K562 (cell line): ENCODE data around the gene SMG5. TPM values are rescaled to one million over a fixed set of nuclear protein-coding genes. Genes with fewer than 3 reads are reported as not detected.

ENCODE experiments used
- ATAC-seq: fragments of 200-7000 bp; cut with Tn5 transposase; 3 replicates; pipeline ENCODE4 v1.9.1; 2020; ENCODE audit warnings: moderate library complexity
- BruUV-seq: library from RNA; stranded (reverse); fragments of 400-500 nt; replicated peaks from 2 replicates; lab custom pipeline; 2021; lab: Mats Ljungman, UMichigan
- CTCF ChIA-PET: fragments of 300-600 bp; formaldehyde crosslinking; extraction: SDS; loops from one replicate; lab custom pipeline; 2021; ENCODE audit warnings: low intra/inter-chr PET ratio; lab: Yijun Ruan, JAX
- POLR2A ChIA-PET: fragments of 300-600, 350-650 bp; sonication (Branson Sonifier 250); formaldehyde crosslinking; extraction: SDS; loops from one replicate; lab custom pipeline; 2021; ENCODE audit warnings: antibody characterized with exemption, inconsistent platforms; lab: Yijun Ruan, JAX
- DNase-seq, 4 experiments: peaks; one replicate each; pipeline versions ENCODE4 v3.0.0 to v3.0.0-alpha.2; 2011 to 2018; ENCODE audit warnings: low spot score in 3 of 4, mixed read lengths in 3 of 4; ENCODE audit errors: extremely low read depth in 1 of 4
- FAIRE-seq: peaks from 2 replicates; lab custom pipeline; 2011; peaks lifted over from hg19 to GRCh38; lab: Jason Lieb, UNC
- H2AFZ ChIP-seq: 2 replicates; pipeline ENCODE4 v1.6.0; 2011; ENCODE audit warnings: low read depth, low read length, control low read depth, inconsistent platforms
- H3K27ac ChIP-seq: fragments of 200-600 bp; 3 replicates; pipeline ENCODE4 v1.8.0; 2011; ENCODE audit warnings: low read depth, mild to moderate bottlenecking, control low read depth, inconsistent platforms, low read length, moderate library complexity, mixed read lengths; ENCODE audit errors: extremely low read depth
- H3K27me3 ChIP-seq, 2 experiments: fragments of 300-600 bp in 1 of 2; 2 replicates in 1 of 2; 3 replicates in 1 of 2; pipeline versions ENCODE4 v1.6.0 to v1.8.0; 2011; ENCODE audit warnings: inconsistent platforms in 2 of 2, low read length in 2 of 2, mild to moderate bottlenecking in 1 of 2, mixed read lengths in 1 of 2, moderate library complexity in 1 of 2; ENCODE audit not compliant: control insufficient read depth in 2 of 2, insufficient read depth in 2 of 2
- H3K36me3 ChIP-seq: fragments of 300-600 bp; 3 replicates; pipeline ENCODE4 v1.8.0; 2011; ENCODE audit warnings: mild to moderate bottlenecking, low read length, inconsistent platforms; ENCODE audit not compliant: control insufficient read depth, insufficient read depth
- H3K4me1 ChIP-seq, 2 experiments: fragments of 200-600 bp in 1 of 2; replicated peaks in 1 of 2; 2 replicates in 1 of 2; 3 replicates in 1 of 2; pipeline versions ENCODE4 v1.5.1 to v1.8.0; 2011; ENCODE audit warnings: inconsistent platforms in 2 of 2, low read length in 2 of 2, mild to moderate bottlenecking in 1 of 2, mixed read lengths in 1 of 2, moderate library complexity in 1 of 2; ENCODE audit not compliant: control insufficient read depth in 2 of 2, insufficient read depth in 2 of 2
- H3K4me2 ChIP-seq: 2 replicates; pipeline ENCODE4 v1.6.1; 2011; ENCODE audit warnings: low read length, control low read depth, inconsistent platforms, mixed read lengths; ENCODE audit not compliant: insufficient read depth
- H3K4me3 ChIP-seq: fragments of 200-600 bp; sonication (generic), shearing (Covaris generic); 2 replicates; pipeline ENCODE4 v1.5.1; 2016; ENCODE audit warnings: control low read depth, inconsistent platforms
- H3K79me2 ChIP-seq: fragments of 200-600 bp; 3 replicates; pipeline ENCODE4 v1.8.0; 2011; ENCODE audit warnings: low read length, inconsistent platforms; ENCODE audit not compliant: control insufficient read depth, insufficient read depth
- H3K9ac ChIP-seq, 2 experiments: 2 replicates each; pipeline versions ENCODE4 v1.6.0 to v1.6.1; 2011; ENCODE audit warnings: low read depth in 2 of 2, low read length in 2 of 2, control low read depth in 1 of 2, inconsistent platforms in 1 of 2, mild to moderate bottlenecking in 1 of 2, mixed read lengths in 1 of 2; ENCODE audit not compliant: insufficient read depth in 1 of 2
- H3K9me1 ChIP-seq: one replicate; pipeline ENCODE4 v1.6.0; 2011; ENCODE audit warnings: inconsistent platforms, mild to moderate bottlenecking, low read length, moderate library complexity; ENCODE audit not compliant: control insufficient read depth, insufficient read depth
- H3K9me3 ChIP-seq: replicated peaks from 2 replicates; pipeline ENCODE4 v1.5.1; 2011; ENCODE audit warnings: low read depth, low read length, inconsistent platforms; ENCODE audit not compliant: control insufficient read depth, insufficient read depth
- H4K20me1 ChIP-seq: replicated peaks from 2 replicates; pipeline ENCODE4 v1.6.1; 2011; ENCODE audit warnings: low read length, inconsistent platforms, mixed read lengths; ENCODE audit not compliant: control insufficient read depth, insufficient read depth
- BRD4 ChIP-seq: fragments of 200-600 bp; sonication (generic); IDR thresholded peaks from 2 replicates; pipeline ENCODE4 v1.6.1; 2017; ENCODE audit warnings: inconsistent platforms
- GTF2A2 ChIP-seq: IDR thresholded peaks from 2 replicates; pipeline ENCODE4 v1.6.1; 2016; ENCODE audit warnings: mild to moderate bottlenecking, missing genetic modification characterization, missing compliant biosample characterization
- KHSRP ChIP-seq: fragments of 450-650 bp; IDR thresholded peaks from 2 replicates; pipeline ENCODE4 v1.6.1; 2017
- MXI1 ChIP-seq: IDR thresholded peaks from 2 replicates; pipeline ENCODE4 v1.6.1; 2011; ENCODE audit warnings: low read depth, mild to moderate bottlenecking, improper control_type of control experiment, low read length
- PHF21A ChIP-seq: fragments of 450-650 bp; IDR thresholded peaks from 2 replicates; pipeline ENCODE4 v1.6.1; 2017; ENCODE audit warnings: low read depth, borderline replicate concordance
- TFE3 ChIP-seq: fragments of 450-650 bp; formaldehyde crosslinking; IDR thresholded peaks from 2 replicates; pipeline ENCODE4 v1.4.0; 2020; ENCODE audit warnings: mild to moderate bottlenecking, mixed read lengths
- WGBS: fragments of 100-300 bp; shearing (Covaris generic); methylation state at CpG from one replicate; pipeline ENCODE4 v1.1.6; 2016; ENCODE audit warnings: low coverage, mixed read lengths; ENCODE audit not compliant: insufficient coverage; ENCODE audit errors: missing lambda C conversion rate; 5-methylcytosine and 5-hydroxymethylcytosine counted together
- in situ Hi-C: fragments of 300-500 bp; cut with MboI; formaldehyde crosslinking; loops from 4 replicates; pipeline ENCODE4 v1.15.0; 2018; ENCODE audit warnings: inconsistent platforms, mixed read lengths
- intact Hi-C: fragments of 100-400 bp; cut with micrococcal nuclease; formaldehyde crosslinking; loops from 2 replicates; pipeline ENCODE4 v1.14.2; 2022
- polyA plus RNA-seq, 8 experiments: library from polyadenylated mRNA; depleted of rRNA in 4 of 8; stranded (reverse) in 5 of 8; unstranded in 3 of 8; fragments of >200 nt; fragmentation: Nextera tagmentation in 2 of 8; fragmentation: Illumina TruSeq in 1 of 8; extraction: Ambion mirVana in 2 of 8; extraction: Trizol in 1 of 8; gene quantifications; 2 replicates each; pipeline versions ENCODE4 v1.2.1 to v1.2.3, GENCODE V29; 2011 to 2014; ENCODE audit warnings: inconsistent platforms in 1 of 8, missing spikeins in 1 of 8
- total RNA-seq, 7 experiments: library from RNA; depleted of rRNA in 6 of 7; stranded (reverse); fragments of >200 nt in 6 of 7; fragmentation: Illumina TruSeq in 2 of 7; extraction: Trizol in 2 of 7; gene quantifications; 2 replicates each; pipeline versions ENCODE4 v1.2.1 to v1.2.3, GENCODE V29; 2011 to 2021; ENCODE audit warnings: low replicate concordance in 1 of 7
- TF ChIP-seq, protein P1 (sequence below): fragments of 250-450 bp; sonication (Bioruptor Pico); IDR thresholded peaks from 2 replicates; pipeline ENCODE4 v1.8.0; 2021; ENCODE audit warnings: mild to moderate bottlenecking, moderate library complexity

Gene SMG5
- total and polyA plus RNA-seq, 9 of the 15 experiments (the other 6 are each of a cell fraction or from before 2014, with no cell fraction given) = 1.4 to 85.9 (median 53.0) TPM

DNA sequence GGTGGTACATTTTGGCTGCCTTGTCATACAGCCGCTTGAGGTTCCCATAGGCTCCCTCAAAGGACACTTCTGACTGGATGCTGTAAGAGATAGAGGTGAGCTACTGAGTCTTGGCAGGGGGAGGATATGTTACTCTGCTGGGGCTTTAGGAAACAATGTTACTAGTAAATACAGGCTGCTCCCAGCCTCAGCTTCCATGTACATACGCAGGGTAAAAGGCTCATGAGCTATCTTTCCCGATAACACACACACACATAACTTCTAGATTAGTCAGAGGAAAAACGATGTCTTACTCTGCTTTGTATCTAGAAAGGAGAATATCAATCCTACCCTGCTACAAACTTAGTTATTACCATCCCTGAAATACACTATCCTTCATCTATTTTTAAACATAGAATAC lies 14.3 kb downstream of the SMG5 start:
- no peak overlapping the region for H3K4me2 ChIP-seq
- intact Hi-C loops = no loop called here
- in situ Hi-C loops = no loop called here
- peaks cover 92% of the 10 kb centered on the region for H3K36me3 ChIP-seq
- H2AFZ ChIP-seq = no peak overlapping the region
- no peaks in the 10 kb centered on the region for H3K9me3 ChIP-seq
- no peaks in the 10 kb centered on the region for H3K79me2 ChIP-seq
- FAIRE-seq = no peak
- CTCF ChIA-PET = no interaction called here
- H3K27me3 ChIP-seq = no peaks in the 10 kb centered on the region
- H3K27ac ChIP-seq = no peak overlapping the region
- no TSS peak for BruUV-seq
- DNase-seq = no peak
- H3K9me1 ChIP-seq = no peaks in the 10 kb centered on the region
- TF ChIP-seq, protein P1, sequence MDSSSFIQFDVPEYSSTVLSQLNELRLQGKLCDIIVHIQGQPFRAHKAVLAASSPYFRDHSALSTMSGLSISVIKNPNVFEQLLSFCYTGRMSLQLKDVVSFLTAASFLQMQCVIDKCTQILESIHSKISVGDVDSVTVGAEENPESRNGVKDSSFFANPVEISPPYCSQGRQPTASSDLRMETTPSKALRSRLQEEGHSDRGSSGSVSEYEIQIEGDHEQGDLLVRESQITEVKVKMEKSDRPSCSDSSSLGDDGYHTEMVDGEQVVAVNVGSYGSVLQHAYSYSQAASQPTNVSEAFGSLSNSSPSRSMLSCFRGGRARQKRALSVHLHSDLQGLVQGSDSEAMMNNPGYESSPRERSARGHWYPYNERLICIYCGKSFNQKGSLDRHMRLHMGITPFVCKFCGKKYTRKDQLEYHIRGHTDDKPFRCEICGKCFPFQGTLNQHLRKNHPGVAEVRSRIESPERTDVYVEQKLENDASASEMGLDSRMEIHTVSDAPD (CRISPR knock-in tag) = no peak
- TF ChIP-seq BRD4 = no peak
- no peak for TF ChIP-seq KHSRP
- no peak for TF ChIP-seq PHF21A
- TF ChIP-seq MXI1 = no peak
- TF ChIP-seq TFE3 (CRISPR knock-in tag) = no peak
- no peak for TF ChIP-seq GTF2A2 (tag)
- TF ChIP-seq, all 486 proteins: peak for 0
- WGBS = 85% methylated on average over 4 of the region's 4 CpGs
- no peaks in the 10 kb centered on the region for H3K4me1 ChIP-seq
- ATAC-seq = no peak
- no peak overlapping the region for H3K4me3 ChIP-seq
- no peak overlapping the region; a peak in 1 of 4 replicates for H3K9ac ChIP-seq
- H4K20me1 ChIP-seq = 0 out of 2 replicates have a peak, but pooled peaks cover 5% of the 10 kb centered on the region
- POLR2A ChIA-PET = interaction anchor here (7.5 kb wide), 1 partner anchor 15 kb away, joined by 63 read pairs; the partner anchor contains the start of genes SMG5 and TMEM79
